Endodermal cell (in vitro differentiated cells): ENCODE measurements around the gene C1orf105. TPM values are rescaled to one million over a fixed set of nuclear protein-coding genes. Genes with fewer than 3 reads are reported as not detected.

Source experiments
- DNase-seq: peaks from one replicate; pipeline ENCODE4 v3.0.0-alpha.2; 2017
- H3K27ac ChIP-seq: 2 replicates; pipeline ENCODE4 v1.5.1; 2013; ENCODE audit warnings: mild to moderate bottlenecking, low read depth, low read length, moderate library complexity
- H3K27me3 ChIP-seq: 2 replicates; pipeline ENCODE4 v1.6.1; 2013; ENCODE audit warnings: mild to moderate bottlenecking, low read length, moderate library complexity; ENCODE audit not compliant: insufficient read depth, control insufficient read depth, poor library complexity, severe bottlenecking
- H3K36me3 ChIP-seq: 2 replicates; pipeline ENCODE4 v1.7.0; 2013; ENCODE audit warnings: mild to moderate bottlenecking, low read length, moderate library complexity; ENCODE audit not compliant: control insufficient read depth, insufficient read depth
- H3K4me1 ChIP-seq: one replicate; pipeline ENCODE4 v1.7.0; 2013; ENCODE audit warnings: low read length; ENCODE audit not compliant: control insufficient read depth, insufficient read depth
- H3K4me3 ChIP-seq: 2 replicates; pipeline ENCODE4 v1.5.1; 2013; ENCODE audit warnings: mild to moderate bottlenecking, low read length, moderate library complexity
- H3K9ac ChIP-seq: 2 replicates; pipeline ENCODE4 v1.6.1; 2013; ENCODE audit warnings: mild to moderate bottlenecking, low read length, moderate library complexity; ENCODE audit not compliant: poor library complexity, severe bottlenecking; ENCODE audit errors: extremely low read depth
- H3K9me3 ChIP-seq: 2 replicates; pipeline ENCODE4 v1.6.1; 2013; ENCODE audit warnings: mild to moderate bottlenecking, low read length, moderate library complexity; ENCODE audit not compliant: control insufficient read depth
- H3K27ac Mint-ChIP-seq: 2 replicates; pipeline ENCODE4 v1.8.0; 2020; ENCODE audit warnings: mixed read lengths
- H3K27me3 Mint-ChIP-seq: 2 replicates; pipeline ENCODE4 v1.8.0; 2021; ENCODE audit warnings: mild to moderate bottlenecking, mixed read lengths; ENCODE audit not compliant: insufficient read depth
- H3K36me3 Mint-ChIP-seq: 2 replicates; pipeline ENCODE4 v1.8.0; 2020; ENCODE audit warnings: low read depth, mixed read lengths
- H3K4me1 Mint-ChIP-seq: 2 replicates; pipeline ENCODE4 v1.8.0; 2020; ENCODE audit warnings: mixed read lengths
- H3K4me3 Mint-ChIP-seq: 2 replicates; pipeline ENCODE4 v1.8.0; 2020; ENCODE audit warnings: mild to moderate bottlenecking, moderate library complexity, mixed read lengths
- H3K9me3 Mint-ChIP-seq: 2 replicates; pipeline ENCODE4 v1.8.0; 2020; ENCODE audit warnings: mild to moderate bottlenecking, mixed read lengths
- WGBS, 2 experiments: methylation state at CpG; one replicate each; pipeline versions ENCODE4 v1.1.5 to v1.1.7; 2013; ENCODE audit warnings: missing lambda C conversion rate in 2 of 2, mixed read lengths in 1 of 2; ENCODE audit not compliant: insufficient coverage in 1 of 2, insufficient read length in 1 of 2; 5-methylcytosine and 5-hydroxymethylcytosine counted together
- total RNA-seq, 2 donors: library from RNA; stranded (reverse); fragmentation: NEBNext Ultra II Directional in 1 of 2; extraction: Animal tissue kit (Norgen Biotek cat#: 25700) in 1 of 2; gene quantifications; 2 replicates in 1 of 2; 3 replicates in 1 of 2; pipeline ENCODE4 v1.2.1, GENCODE V29; 2021
- TF ChIP-seq, protein P1 (sequence below): fragments of 200-600 bp; sonication (generic); conservative IDR thresholded peaks from 2 replicates; pipeline ENCODE4 v1.5.0; 2021; ENCODE audit warnings: antibody characterized with exemption, mild to moderate bottlenecking

Gene C1orf105
- total RNA-seq, 2 donors from 2014 or later = not detected

DNA sequence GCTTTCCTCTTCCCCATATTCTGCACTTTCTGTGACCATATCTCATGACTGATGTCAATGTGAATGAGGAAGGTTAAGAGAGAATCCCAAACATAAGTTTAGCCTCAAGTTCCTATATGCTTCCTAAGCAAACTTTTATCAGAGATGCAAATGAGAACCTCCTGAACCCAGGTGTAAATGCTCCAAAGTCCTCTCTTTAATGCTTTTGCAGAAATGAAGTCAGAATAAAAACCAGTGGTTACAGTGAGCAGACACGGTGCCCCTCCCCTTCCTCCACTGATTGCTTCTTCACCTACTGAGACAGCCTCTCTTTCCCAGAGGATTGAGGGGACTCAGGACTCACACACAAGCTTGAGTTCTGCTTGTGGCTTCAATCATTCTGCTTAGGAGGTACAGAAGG lies 35.0 kb downstream of the C1orf105 start:
- Histone ChIP-seq H3K4me1 (peaks cover 2% of the 10 kb centered on the region), H3K27ac (no peak overlapping the region), H3K36me3 (no peaks in the 10 kb centered on the region), H3K9me3 (no peaks in the 10 kb centered on the region), H3K9ac (no peak overlapping the region), H3K27me3 (no peaks in the 10 kb centered on the region), H3K4me3 (no peak overlapping the region)
- no peak overlapping the region for H3K27ac Mint-ChIP-seq
- WGBS, 2 experiments = 87 to 91% methylated on average over 1 of the region's 1 CpG
- TF ChIP-seq, protein P1, sequence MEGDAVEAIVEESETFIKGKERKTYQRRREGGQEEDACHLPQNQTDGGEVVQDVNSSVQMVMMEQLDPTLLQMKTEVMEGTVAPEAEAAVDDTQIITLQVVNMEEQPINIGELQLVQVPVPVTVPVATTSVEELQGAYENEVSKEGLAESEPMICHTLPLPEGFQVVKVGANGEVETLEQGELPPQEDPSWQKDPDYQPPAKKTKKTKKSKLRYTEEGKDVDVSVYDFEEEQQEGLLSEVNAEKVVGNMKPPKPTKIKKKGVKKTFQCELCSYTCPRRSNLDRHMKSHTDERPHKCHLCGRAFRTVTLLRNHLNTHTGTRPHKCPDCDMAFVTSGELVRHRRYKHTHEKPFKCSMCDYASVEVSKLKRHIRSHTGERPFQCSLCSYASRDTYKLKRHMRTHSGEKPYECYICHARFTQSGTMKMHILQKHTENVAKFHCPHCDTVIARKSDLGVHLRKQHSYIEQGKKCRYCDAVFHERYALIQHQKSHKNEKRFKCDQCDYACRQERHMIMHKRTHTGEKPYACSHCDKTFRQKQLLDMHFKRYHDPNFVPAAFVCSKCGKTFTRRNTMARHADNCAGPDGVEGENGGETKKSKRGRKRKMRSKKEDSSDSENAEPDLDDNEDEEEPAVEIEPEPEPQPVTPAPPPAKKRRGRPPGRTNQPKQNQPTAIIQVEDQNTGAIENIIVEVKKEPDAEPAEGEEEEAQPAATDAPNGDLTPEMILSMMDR = no peak
- H3K36me3 Mint-ChIP-seq = no peaks in the 10 kb centered on the region
- H3K27me3 Mint-ChIP-seq = peaks cover 3% of the 10 kb centered on the region
- no peak for DNase-seq
- no peaks in the 10 kb centered on the region for H3K9me3 Mint-ChIP-seq
- H3K4me3 Mint-ChIP-seq = no peak overlapping the region
- H3K4me1 Mint-ChIP-seq = peaks cover 5% of the 10 kb centered on the region

DNA sequence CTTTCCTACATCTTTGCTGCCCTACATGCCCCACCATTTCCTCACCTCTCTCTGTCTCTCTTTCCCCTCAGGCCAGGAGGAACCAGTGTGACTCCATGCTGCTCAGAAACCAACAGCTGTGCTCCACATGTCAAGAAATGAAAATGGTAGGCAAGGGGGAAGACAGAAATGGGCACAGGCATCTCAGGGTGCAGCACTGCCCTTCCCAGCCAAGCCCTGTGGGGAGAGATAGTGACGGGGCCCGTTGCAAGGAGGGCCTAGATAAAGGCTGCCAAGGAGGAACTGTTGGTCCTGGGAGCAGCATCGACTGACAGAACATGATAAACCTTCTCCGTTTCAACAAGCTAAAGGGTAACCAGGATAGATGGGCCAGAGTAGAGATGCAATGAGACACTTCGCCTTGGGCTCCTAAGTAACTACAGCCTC lies 35.9 kb downstream of the C1orf105 start:
- no peaks in the 10 kb centered on the region for H3K36me3 Mint-ChIP-seq
- Histone ChIP-seq H3K9ac (no peak overlapping the region), H3K4me1 (no peaks in the 10 kb centered on the region), H3K9me3 (no peaks in the 10 kb centered on the region), H3K27me3 (no peaks in the 10 kb centered on the region), H3K4me3 (no peak overlapping the region), H3K36me3 (no peaks in the 10 kb centered on the region), H3K27ac (no peak overlapping the region)
- no peak overlapping the region for H3K4me3 Mint-ChIP-seq
- H3K4me1 Mint-ChIP-seq = peaks cover 10% of the 10 kb centered on the region
- no peak overlapping the region for H3K27ac Mint-ChIP-seq
- TF ChIP-seq, protein P1 = no peak
- no peak for DNase-seq
- H3K9me3 Mint-ChIP-seq = no peaks in the 10 kb centered on the region
- H3K27me3 Mint-ChIP-seq = peaks cover 3% of the 10 kb centered on the region
- WGBS, 2 experiments = 94 to 96% methylated on average over 4 to 5 of the region's 5 CpGs

DNA sequence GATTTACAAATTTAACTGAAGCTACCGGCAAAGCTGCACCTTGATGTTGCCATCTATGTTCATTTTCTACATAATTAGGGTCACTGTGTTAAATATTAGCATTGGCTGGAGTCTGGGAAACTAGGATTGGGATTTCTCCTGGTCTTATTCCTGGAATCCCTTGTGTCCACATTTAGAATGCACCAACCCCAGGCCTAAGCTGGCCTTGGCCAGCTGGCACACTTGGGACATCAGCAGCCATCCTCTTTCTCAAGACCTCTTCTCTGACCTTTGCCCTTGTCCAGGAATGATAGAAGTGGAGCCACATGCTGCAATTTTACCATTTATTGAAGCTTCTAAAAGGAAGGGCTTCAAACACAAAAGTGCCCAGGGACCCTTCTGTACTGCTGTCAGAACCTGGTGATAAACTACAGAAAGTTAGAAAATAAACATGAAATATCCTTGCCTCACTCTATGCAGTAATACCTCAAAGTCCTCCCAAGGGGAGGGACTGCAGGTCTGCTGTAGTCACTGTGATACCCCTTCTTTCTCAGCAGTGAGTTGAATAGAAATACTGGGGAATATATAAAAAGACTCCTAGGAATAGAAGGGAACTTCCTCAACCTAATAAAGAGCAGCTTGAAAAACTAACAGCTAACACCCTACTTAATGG lies 37.1 kb downstream of the C1orf105 start:
- no peaks in the 10 kb centered on the region for H3K27me3 ChIP-seq
- peaks cover 10% of the 10 kb centered on the region for H3K4me1 Mint-ChIP-seq
- H3K4me3 ChIP-seq = no peak overlapping the region
- H3K27me3 Mint-ChIP-seq = peaks cover 3% of the 10 kb centered on the region
- DNase-seq = no peak
- H3K27ac Mint-ChIP-seq = no peak overlapping the region
- no peaks in the 10 kb centered on the region for H3K36me3 ChIP-seq
- no peaks in the 10 kb centered on the region for H3K9me3 ChIP-seq
- no peaks in the 10 kb centered on the region for H3K36me3 Mint-ChIP-seq
- no peak overlapping the region for H3K4me3 Mint-ChIP-seq
- no peak overlapping the region for H3K9ac ChIP-seq
- no peaks in the 10 kb centered on the region for H3K9me3 Mint-ChIP-seq
- TF ChIP-seq, protein P1 = no peak
- no peaks in the 10 kb centered on the region for H3K4me1 ChIP-seq
- no peak overlapping the region for H3K27ac ChIP-seq
- 90% methylated on average over 1 of the region's 1 CpG; no CpG with 5 or more reads in 1 of the 2 experiments for WGBS, 2 experiments
